22Rv1 (cell line): Measurements from ENCODE around the gene ENDOV.

Experiments used
- CTCF ChIP-seq: fragments of 450-650 bp; IDR thresholded peaks from 2 replicates; pipeline ENCODE4 v1.5.1; 2017; ENCODE audit warnings: mild to moderate bottlenecking
- ZFX ChIP-seq: fragments of 450-650 bp; IDR thresholded peaks from 2 replicates; pipeline ENCODE4 v1.6.1; 2017; ENCODE audit warnings: antibody characterized with exemption, borderline replicate concordance

- TF ChIP-seq CTCF (no peak), ZFX (no peak)
Observed at GRCh38 chr17:80466188-80466705, 51.3 kb downstream of the ENDOV start.
